Stimulated activated CD8-positive, alpha-beta memory T cell treated with anti-CD3 and anti-CD28 coated beads, Interleukin-4, amount 100 ng/mL, for 1 hour (primary cell): ENCODE data around the gene BICDL1.

Experiments used
- DNase-seq, 2 donors: peaks; one replicate each; pipeline ENCODE4 v3.0.0-alpha.2; 2020; ENCODE audit warnings: low read depth in 2 of 2, low spot score in 1 of 2

BICDL1 gene

GRCh38 chr12:120078868-120079267 is 89.8 kb downstream of the BICDL1 start:
- no peak for DNase-seq

- DNase-seq: no peak
Measured at GRCh38 chr12:120079411-120080400, 90.7 kb downstream of the BICDL1 start.

GRCh38 chr12:120081641-120082040 is 92.6 kb downstream of the BICDL1 start:
- DNase-seq: no peak

- no peak for DNase-seq
Measured at GRCh38 chr12:120085920-120086645, 97.0 kb downstream of the BICDL1 start.

GRCh38 chr12:120086801-120087621 is 98.0 kb downstream of the BICDL1 start:
- DNase-seq: peak; percentile 99

GRCh38 chr12:120089105-120089504 is 100.1 kb downstream of the BICDL1 start:
- no peak for DNase-seq

GRCh38 chr12:120089796-120090195 is 100.8 kb downstream of the BICDL1 start:
- no peak for DNase-seq

- DNase-seq: no peak
Measured at GRCh38 chr12:120090206-120090605, 101.2 kb downstream of the BICDL1 start.

- no peak for DNase-seq
Measured at GRCh38 chr12:120090626-120091295, 101.7 kb downstream of the BICDL1 start.

GRCh38 chr12:120091371-120092090 is 102.5 kb downstream of the BICDL1 start:
- no peak for DNase-seq

- no peak for DNase-seq
Measured at GRCh38 chr12:120092551-120093335, 103.7 kb downstream of the BICDL1 start.

- DNase-seq: no peak
Measured at GRCh38 chr12:120093336-120093591, 104.2 kb downstream of the BICDL1 start.

GRCh38 chr12:120093592-120094355 is 104.7 kb downstream of the BICDL1 start:
- no peak for DNase-seq

- DNase-seq: no peak
Measured at GRCh38 chr12:120094485-120094884, 105.4 kb downstream of the BICDL1 start.

- no peak for DNase-seq
Measured at GRCh38 chr12:120095331-120095730, 106.3 kb downstream of the BICDL1 start.

- DNase-seq: no peak
Measured at GRCh38 chr12:120095736-120096135, 106.7 kb downstream of the BICDL1 start.

GRCh38 chr12:120096671-120097202 is 107.7 kb downstream of the BICDL1 start:
- DNase-seq: no peak

- DNase-seq: no peak
Measured at GRCh38 chr12:120098756-120099470, 109.9 kb downstream of the BICDL1 start.
